SIG-M5 (cell line): Measurements from ENCODE around the gene ADGRG7.

Experiments used
- DNase-seq: peaks from one replicate; lab custom pipeline; 2025; lab: John Stamatoyannopoulos, UW

The ADGRG7 gene

DNA sequence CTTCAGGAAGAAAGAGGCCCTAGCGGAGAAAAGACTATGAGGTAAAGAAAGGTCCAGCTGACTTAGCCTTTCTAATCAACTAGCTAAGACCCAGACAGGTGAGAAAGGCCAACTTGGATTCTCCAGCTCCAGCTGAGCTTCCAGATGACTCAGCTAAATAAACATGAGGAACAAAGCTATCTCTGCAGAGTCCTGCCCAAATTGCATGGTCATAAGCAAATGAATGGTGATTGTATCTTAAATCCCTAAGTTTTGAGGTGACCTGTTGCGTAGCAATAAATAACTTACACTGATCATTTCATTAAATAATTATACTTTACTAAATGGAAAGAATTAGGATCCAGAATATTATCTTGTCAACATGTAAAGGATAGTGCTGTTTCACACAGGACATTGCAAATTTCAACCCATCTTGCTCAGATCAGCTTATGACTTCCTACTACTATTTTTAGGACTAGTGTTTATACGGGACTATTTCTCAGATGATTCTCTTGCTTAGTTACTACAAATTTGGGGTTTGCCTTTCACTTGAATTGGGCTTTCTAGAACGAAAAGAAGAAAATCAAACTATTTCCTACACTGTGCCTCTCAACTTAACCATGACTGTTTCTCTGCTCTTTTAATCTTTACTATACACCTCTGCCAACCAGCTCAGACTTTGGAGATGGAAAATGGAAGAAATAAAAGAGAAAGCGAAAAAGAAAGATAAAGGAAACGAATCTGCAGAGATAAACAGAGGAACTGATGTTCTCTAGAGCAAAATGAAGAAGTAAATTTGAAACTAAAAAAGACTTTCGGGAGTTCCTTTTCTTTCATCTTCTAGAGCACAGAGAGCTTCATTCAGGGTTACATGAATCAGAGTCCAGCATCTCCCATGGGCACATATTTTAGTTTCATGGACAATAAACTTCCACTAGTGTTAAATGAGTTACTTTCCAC is 6.6 kb upstream of the ADGRG7 start:
- no peak for DNase-seq

DNA sequence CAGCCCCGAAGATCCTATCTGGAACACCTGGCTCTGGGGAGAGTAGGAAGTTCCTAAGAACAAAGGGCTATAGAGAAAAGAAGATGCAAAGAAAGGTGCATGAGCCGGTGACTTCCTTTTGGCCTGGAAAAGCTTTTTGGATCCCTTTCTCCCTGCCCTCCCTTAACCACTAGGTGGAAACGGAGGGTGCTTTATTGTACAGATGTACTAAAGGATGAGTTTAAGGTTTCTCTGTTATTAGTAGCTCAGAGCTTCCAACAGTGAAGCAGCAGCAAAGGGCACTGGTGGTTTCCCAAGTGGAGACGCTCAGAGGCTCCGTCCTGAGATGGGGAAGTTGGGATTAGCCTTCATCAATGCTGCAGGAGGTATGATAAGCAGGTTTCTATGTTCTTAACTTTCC is 5.9 kb upstream of the ADGRG7 start:
- no peak for DNase-seq

DNA sequence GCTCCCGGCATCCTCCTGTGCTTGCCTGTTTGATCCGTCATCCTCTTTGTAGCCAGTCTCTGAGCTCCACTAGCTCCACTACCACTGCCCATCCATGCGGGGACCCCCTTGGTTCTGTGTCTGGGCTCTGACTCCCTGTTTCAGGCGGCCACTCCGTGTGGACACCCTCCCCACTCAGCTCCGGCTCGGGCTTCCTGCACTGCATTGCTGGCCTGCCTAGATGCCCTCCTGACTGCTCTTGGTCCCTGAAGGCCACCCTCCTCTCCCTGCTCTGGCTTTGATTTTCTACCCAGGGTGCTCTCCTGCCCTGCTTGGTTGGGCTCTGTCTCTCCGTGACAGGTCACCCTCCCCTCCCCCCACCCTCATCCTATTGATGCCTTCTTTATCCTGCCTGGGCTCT is 4.0 kb upstream of the ADGRG7 start:
- DNase-seq, result no peak

DNA sequence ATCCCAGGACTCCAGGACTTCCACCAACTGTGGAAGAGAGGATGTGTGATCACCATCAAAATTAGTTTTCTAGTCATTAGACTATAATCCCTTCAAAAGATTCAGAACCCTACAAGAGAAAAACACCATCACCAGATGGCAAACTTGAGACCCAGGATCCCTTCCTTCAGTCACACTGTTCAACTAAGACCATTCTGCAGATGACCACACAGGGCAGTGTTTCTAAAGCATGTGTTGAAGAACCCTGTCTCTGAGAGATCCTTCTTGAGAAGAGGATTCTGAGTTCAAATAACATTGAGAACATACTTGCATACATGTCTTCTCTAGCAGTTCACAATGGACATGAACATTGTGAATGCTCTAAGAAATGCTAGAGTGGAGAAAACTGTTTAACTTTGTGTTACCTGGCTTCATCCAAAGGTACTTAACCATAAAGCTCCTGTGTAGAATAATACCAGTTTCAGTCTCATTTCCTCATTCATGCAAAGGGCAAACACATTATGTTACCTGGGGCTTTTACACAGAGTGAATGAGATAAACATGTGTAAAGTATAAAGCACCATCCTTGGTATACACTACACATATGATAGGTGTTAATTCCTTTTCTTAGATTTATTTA is 2.4 kb upstream of the ADGRG7 start:
- no peak for DNase-seq

DNA sequence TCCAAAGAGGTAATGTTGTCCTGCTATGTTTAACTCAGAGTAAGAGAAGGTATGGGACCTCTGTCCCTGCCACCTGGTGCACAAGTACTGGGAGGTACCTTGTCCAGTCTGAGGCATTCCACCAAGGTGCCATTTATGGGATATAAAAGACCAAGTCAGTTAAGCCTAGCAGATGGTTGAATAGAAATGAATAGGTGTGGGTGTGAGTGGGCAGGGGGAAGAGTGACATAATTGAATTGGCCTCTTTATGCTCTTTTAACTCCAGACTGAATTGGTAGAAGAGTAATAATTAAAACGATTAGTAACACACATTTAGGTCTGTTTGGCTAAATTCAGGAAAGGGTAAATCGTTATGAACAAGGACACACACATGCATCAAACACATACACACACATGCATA is 562 bp downstream of the ADGRG7 start:
- no peak for DNase-seq

DNA sequence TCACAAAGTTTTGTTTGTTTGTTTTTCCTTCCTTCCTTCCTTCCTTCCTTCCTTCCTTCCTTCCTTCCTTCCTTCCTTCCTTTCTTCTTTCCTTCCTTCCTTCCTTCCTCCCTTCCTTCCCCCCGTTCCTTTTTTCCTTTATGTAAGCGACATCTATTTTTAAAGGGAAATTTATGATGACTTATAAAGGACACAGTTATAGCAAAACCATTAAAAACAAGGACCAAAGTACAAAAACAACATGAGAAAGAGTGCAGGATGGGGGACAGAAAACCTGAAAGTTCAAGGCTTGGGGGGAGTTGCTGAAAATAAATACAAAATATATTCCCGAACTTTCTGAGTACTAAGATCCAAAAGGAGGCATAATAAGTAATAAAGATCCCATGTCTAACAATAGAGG is 1.8 kb downstream of the ADGRG7 start:
- no peak for DNase-seq

DNA sequence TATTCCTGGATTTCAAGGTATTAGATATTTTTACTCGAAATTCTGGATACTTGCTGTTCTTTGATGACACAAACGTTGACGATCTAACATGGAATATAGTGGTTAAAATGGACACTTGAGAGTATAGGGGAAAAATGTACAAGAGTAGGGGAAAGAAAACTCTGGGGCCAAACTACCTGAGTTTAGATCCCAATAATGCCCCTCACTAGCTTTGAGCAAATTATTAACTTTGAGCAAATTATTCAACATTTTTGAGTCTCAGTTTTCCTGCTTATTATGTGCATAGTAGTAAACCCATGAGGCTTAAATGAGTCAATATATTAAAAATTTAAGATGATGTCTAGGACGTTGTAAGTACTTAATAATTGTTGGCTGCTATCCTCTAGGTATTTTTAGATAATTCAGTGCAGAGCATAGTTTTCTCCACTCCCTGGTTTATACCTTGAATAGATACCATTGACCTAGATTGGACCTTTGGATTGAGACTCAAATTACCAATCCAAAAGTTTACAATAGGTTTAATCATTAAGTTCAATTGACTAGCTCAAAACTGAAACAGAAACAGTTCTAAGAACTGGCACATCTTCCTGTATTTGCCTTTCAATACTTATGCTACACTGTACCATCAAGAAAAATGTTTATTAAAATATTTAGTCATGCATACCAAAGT is 4.5 kb downstream of the ADGRG7 start:
- no peak for DNase-seq

DNA sequence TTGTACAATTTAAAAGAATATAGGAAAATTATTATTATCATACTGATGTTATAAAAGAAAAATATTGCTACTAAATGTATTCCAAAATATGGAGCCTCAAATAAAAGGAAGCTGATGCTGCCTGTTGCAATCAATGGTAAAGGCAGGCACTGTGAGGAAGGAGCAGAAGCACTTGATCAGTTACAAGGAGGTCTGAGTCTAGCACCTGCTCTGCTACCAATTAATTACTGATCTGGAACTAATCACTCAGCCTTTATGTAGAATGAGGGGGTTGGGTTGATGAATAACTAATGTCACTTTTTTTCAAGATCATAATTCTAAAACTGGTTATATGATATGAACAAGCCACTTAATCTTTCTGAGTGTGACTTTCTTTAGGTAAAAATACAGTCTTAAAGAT is 5.5 kb downstream of the ADGRG7 start:
- DNase-seq, result no peak

DNA sequence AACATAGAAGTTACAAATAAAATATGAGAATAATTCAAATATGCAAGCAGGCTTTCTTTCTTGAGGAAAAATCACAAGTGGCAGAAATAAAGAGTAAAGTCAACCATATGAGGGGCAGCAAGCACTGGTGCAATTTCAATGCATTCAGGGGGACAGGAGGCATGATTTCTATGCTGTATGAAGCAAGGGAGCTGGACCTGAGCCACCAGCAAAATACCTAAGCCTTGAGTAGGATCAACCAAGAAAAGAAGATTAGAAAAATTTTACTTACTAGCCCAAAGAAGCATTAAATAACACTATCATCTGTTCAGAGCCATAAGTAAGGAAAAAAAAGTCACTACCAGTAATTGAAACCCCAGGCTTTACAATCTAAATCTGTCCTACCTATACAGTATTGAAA is 6.3 kb downstream of the ADGRG7 start:
- no peak for DNase-seq

DNA sequence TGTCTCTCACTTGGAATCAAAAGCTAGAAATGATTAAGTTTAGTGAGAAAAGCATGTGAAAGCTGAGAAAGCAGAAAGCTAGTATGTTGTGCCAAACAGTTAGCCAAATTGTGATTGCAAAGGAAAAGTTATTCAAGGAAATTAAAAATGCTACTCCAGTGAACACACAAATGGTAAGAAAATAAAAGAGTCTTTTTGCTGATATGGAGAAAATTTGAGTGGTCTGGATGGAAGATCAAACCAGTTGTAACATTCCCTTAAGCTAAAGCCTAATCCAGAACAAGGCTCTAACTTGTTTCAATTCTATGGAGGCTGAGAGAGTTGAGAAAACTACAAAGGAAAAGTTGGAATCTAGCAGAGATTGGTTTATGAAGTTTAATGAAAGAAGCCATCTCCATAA is 11.8 kb downstream of the ADGRG7 start:
- no peak for DNase-seq

DNA sequence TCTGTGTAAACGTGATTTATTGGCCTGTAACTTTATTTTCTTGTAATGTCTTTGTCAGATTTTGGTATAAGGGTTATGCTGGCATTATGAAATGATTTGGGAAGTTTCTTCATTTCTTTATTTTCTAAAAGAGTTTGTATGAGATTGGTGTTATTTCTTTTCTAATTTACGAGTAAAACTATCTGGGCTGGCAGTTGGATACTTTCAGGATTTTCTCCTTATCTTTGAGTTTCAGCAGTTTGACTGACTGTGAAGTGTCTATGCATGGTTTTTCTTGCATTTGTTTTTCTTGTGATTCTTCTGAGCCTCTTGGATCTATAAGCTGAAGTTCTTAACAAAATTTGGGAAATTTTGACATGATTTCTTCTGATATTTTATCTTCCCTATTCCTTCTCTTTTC is 18.1 kb downstream of the ADGRG7 start:
- DNase-seq, result no peak

DNA sequence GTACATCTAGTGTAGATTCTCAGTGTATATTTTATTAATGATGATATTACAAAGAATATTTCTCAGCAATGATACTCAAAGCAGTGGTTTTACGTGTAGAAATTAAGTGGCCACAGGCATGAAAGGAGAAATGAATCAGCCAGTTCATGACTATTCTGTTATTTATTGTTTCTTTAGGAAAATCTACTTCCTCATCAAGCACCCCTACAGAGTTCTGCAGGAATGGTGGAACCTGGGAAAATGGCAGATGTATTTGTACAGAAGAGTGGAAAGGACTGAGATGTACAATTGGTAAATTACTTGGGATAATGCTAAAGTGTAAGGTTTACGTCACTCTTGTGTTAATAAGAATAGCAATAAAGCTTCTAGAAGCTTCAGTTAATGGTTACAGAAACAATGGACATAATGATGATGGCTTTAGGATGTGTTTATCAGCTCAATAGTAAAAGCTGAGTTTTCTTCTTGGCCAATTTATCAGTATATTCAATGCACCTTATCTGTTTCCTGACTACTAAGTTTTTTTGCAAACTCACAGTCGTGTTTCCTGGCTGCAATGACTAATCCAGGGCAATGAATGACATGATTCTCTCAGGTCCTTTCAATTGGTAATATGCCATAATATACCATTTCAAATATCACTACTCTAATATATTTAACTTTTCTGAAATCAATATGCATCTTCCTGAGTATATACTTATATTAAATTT is 20.2 kb downstream of the ADGRG7 start:
- DNase-seq, result no peak

DNA sequence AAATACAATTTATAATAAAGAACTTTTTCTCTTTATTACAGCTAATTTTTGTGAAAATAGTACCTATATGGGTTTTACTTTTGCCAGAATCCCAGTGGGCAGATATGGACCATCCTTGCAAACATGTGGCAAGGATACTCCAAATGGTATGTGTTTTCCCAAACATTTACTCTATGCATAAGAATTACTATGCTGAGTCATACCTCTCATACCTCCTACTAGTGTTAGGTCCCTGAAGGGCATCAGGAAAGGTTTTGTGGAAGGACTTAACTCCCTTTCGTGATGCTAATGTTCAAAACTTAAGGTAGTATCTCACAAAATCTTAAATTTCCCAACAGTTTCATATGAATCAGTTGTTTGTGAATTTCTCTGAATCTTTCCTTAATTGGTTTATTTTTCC is 21.3 kb downstream of the ADGRG7 start:
- no peak for DNase-seq

DNA sequence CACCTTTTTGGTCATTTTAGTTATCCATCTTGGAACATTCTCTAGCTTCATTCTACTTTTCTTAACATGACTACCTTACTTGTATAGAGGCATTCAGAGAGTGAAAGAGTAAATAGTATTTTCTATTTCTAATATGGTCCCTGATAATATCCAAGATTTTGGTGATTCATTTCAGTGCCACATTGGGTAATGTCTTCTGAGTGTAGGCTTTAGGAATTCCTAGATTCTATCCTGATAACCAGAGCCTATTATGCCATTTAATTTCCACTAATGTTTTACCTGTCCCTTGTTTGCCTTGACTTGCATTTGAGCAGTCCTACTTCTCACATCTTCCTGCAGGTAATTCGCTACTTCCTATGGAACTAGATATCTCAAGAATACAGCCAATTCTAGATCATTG is 21.8 kb downstream of the ADGRG7 start:
- no peak for DNase-seq

DNA sequence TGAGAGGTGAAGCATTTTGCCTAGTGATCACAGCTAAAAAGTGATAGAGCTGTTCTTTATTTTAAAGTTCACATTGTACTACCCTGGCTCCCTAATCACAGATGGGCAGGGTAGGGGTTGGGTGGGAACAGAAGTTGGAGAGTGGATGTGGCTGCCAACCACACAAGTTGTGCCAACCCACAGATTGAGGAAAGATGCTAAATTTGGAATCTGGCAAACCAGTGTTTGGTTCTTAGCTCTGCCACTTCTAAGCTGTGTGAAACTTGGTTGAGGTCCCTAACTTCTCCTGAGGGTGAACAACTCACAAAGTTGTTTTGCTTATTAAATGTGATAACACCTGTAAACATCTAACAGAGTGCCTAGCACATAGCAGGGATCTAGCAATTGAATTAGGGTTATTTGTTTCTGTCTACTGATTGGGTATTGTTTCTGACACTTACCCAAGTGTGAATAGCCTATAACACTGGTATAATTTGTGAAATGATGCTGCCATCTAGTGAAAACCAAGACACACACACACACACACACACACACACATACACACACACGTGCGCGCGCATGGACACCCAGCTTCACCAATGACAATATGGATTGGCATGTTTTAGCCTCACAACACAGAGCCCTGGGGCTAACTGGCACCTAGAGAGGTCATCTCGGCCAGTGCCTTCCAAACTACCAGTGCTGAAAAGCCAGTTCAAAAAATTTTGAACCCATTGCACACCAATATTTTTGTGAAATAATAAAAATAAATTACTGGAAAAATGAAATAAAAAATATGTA is 25.3 kb downstream of the ADGRG7 start:
- DNase-seq, result no peak

DNA sequence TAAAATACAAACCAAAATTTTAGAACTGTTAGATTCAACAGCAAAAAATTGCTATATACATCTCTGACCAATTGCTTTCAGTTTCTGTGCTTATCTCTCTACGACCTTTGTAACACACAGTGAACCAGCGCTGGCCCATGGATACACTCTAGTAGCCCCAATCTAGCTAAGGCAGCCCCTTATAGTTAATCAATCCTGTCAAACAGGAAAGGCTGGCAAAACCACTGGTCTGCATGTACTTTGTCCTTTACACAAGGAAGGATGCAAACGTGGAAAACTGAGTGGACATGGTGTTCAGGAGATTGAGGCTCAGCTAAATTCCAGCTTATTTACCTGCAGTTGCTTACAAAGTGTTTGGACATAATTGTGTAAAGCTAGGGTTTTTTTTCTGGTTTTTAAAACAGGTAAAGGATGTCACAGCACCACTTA is 25.9 kb downstream of the ADGRG7 start:
- DNase-seq, result no peak

DNA sequence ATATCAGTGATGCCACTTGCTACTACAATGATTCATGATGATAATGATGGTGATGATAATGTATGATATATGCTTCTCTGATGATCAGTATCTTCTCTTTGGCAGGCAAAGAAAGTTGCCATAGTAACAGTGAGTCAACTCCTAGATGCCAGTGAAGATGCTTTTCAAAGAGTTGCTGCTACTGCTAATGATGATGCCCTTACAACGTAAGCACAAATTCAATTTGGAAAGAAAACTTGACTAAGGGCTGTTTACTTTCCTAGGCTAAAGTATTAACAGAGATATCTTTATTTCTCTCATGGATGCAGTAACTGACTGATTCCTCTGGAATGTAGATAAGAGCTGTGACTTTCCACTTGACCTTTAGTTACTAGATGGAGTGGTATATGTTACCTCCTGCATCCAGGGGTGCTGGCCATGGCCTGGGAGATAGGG is 27.8 kb downstream of the ADGRG7 start:
- DNase-seq, result no peak

DNA sequence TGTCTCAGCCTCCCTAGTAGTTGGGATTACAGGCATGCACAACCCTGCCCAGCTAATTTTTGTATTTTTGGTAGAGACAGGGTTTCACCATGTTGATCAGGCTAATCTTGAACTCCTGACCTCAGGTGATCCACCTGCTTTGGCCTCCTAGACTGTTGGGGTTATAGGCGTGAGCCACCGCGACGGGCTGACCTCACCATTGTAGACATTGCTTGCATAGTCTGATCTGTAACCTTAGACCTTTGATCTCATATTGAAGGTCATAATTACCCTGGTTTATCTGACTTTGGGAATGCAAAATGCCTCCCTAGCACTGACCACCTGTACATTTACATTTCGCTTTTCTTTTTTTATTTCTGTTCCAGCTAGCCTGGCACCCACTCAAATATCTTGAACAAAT is 31.2 kb downstream of the ADGRG7 start:
- DNase-seq, result no peak

DNA sequence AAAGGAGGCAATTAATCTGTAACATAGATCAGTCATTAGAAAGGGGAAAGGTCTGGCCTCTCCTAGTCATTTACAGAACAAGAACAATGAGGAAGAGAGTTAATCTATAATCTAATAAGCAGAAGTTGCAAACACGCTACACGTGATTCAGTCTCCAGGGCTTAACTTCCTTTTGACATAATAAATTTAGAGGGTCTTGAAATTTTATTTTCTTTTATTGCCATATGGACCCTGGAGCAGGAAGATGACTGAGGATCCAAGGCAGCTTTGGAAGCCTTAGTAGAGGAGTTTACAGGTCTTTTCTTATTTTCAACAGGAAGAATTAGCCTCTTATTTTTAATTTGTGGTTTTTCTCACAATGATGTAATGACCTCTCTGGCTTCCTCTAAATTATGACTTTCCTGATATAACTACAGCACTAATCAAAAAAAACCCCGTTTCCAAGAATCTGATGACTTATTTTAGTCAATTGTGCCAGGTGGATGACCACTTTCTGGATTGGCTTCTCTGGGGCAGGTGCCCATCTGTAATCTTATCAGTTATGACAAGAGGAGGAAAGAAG is 32.2 kb downstream of the ADGRG7 start:
- no peak for DNase-seq

DNA sequence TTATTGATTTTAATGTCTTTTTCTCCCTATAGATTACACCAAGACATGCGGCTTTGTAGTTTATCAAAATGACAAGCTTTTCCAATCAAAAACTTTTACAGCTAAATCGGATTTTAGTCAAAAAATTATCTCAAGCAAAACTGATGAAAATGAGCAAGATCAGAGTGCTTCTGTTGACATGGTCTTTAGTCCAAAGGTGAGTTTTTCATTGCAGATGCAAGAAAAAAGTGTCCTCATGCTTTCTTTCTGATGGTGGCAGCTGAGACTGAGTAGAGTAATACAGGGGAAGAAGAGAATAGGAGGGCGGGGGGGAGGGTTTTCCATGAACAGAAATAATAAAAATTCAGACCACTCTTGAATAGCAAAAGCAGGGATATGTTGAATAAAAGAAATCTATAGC is 36.5 kb downstream of the ADGRG7 start:
- no peak for DNase-seq

DNA sequence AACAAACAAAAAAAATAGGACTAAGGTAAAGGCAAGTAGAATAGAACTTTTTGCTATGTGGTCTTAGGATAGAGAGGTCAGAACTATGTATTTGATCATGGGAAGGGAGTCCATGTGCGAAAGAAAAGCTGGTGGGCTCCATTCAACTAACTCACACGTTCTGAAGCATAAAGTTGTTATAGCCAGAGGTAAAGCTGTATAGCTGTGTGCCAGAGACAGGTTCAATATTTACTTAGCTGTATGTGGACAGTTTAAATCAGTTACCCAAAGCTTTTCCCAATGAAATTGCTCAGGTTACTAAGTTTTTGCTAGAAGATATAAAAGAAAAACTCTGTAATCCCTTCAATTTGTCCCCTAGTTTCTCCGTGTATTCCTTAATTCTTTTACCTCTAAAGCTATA is 37.8 kb downstream of the ADGRG7 start:
- no peak for DNase-seq
